Mesodermal cell (in vitro differentiated cells): ENCODE data around the gene LENG9.
"Not testable (repeated sequence)": the region's sequence is repeated elsewhere in the genome, so short reads cannot be mapped to it uniquely, and the experiment has no call there.

ENCODE experiments used
- H3K27ac ChIP-seq: 2 replicates; pipeline ENCODE4 v1.7.0; 2013; ENCODE audit warnings: mild to moderate bottlenecking, low read depth, low read length, moderate library complexity; ENCODE audit not compliant: severe bottlenecking
- H3K36me3 ChIP-seq: 2 replicates; pipeline ENCODE4 v1.7.1; 2013; ENCODE audit warnings: mild to moderate bottlenecking, low read length, moderate library complexity; ENCODE audit not compliant: control insufficient read depth, insufficient read depth
- H3K4me1 ChIP-seq: one replicate; pipeline ENCODE4 v1.7.1; 2013; ENCODE audit warnings: mild to moderate bottlenecking, low read length; ENCODE audit not compliant: insufficient read depth, control insufficient read depth, poor library complexity, severe bottlenecking
- H3K4me3 ChIP-seq: 2 replicates; pipeline ENCODE4 v1.7.0; 2013; ENCODE audit warnings: low read length, control low read depth, mild to moderate bottlenecking; ENCODE audit not compliant: insufficient read depth, poor library complexity, severe bottlenecking; ENCODE audit errors: extremely low read depth
- H3K9me3 ChIP-seq: 2 replicates; pipeline ENCODE4 v1.7.1; 2013; ENCODE audit warnings: mild to moderate bottlenecking, low read length, moderate library complexity; ENCODE audit not compliant: control insufficient read depth
- WGBS, 2 experiments: methylation state at CpG; one replicate each; pipeline ENCODE4 v1.1.5; 2013; ENCODE audit warnings: missing lambda C conversion rate in 2 of 2; ENCODE audit not compliant: insufficient coverage in 2 of 2; 5-methylcytosine and 5-hydroxymethylcytosine counted together

LENG9 gene

GRCh38 chr19:54448774-54449700 is 14.5 kb downstream of the LENG9 start, which contains the start of gene LENG8:
Gene LENG8, plus strand, starts transcription at chr19:54449199. Its CDS starts 2,146 bp downstream, at chr19:54451345.
- H3K27ac ChIP-seq: peak within 1 kb of the TSS; percentile 97
- no peaks in the 10 kb centered on the region for H3K9me3 ChIP-seq
- peaks cover 11% of the 10 kb centered on the region for H3K4me1 ChIP-seq
- H3K4me3 ChIP-seq: peak within 1 kb of the TSS; percentile 99
- 0% methylated on average over 89 to 92 of the region's 96 CpGs for WGBS, 2 experiments
- peaks cover 67% of the 10 kb centered on the region for H3K36me3 ChIP-seq

- peaks cover 65% of the 10 kb centered on the region for H3K36me3 ChIP-seq
- 1 to 2% methylated on average over 27 to 29 of the region's 34 CpGs for WGBS, 2 experiments
- H3K4me1 ChIP-seq: peaks cover 11% of the 10 kb centered on the region
- peak overlapping the region; percentile 99 for H3K4me3 ChIP-seq
- no peaks in the 10 kb centered on the region for H3K9me3 ChIP-seq
- H3K27ac ChIP-seq: peak overlapping the region; percentile 97
Measured at GRCh38 chr19:54448040-54448773, 15.4 kb downstream of the LENG9 start.

- H3K36me3 ChIP-seq: peaks cover 53% of the 10 kb centered on the region
- H3K4me3 ChIP-seq, H3K9me3 ChIP-seq, H3K27ac ChIP-seq: not testable (repeated sequence)
- peaks cover 11% of the 10 kb centered on the region for H3K4me1 ChIP-seq
- 91 to 99% methylated on average over 6 to 10 of the region's 15 CpGs for WGBS, 2 experiments
Measured at GRCh38 chr19:54446349-54446748, 17.2 kb downstream of the LENG9 start.

- H3K36me3 ChIP-seq: peaks cover 43% of the 10 kb centered on the region
- H3K4me3 ChIP-seq: no peak overlapping the region
- no peak overlapping the region for H3K27ac ChIP-seq
- H3K9me3 ChIP-seq: no peaks in the 10 kb centered on the region
- H3K4me1 ChIP-seq: peaks cover 3% of the 10 kb centered on the region
- WGBS, 2 experiments: 91 to 96% methylated on average over 4 to 5 of the region's 7 CpGs
Measured at GRCh38 chr19:54444737-54445136, 18.8 kb downstream of the LENG9 start.

GRCh38 chr19:54440641-54441040 is 22.9 kb downstream of the LENG9 start:
- Histone ChIP-seq H3K9me3 (no peaks in the 10 kb centered on the region), H3K4me1 (peaks cover 9% of the 10 kb centered on the region), H3K4me3 (no peak overlapping the region), H3K36me3 (peaks cover 39% of the 10 kb centered on the region), H3K27ac (no peak overlapping the region)
- WGBS, 2 experiments: 91 to 93% methylated on average over 4 of the region's 5 CpGs

GRCh38 chr19:54439174-54439851 is 24.3 kb downstream of the LENG9 start:
- H3K4me1 ChIP-seq: peaks cover 9% of the 10 kb centered on the region
- H3K4me3 ChIP-seq: no peak overlapping the region
- peaks cover 31% of the 10 kb centered on the region for H3K36me3 ChIP-seq
- no peak overlapping the region for H3K27ac ChIP-seq
- 54 to 67% methylated on average over 14 of the region's 15 CpGs for WGBS, 2 experiments
- no peaks in the 10 kb centered on the region for H3K9me3 ChIP-seq

- Histone ChIP-seq H3K9me3 (no peaks in the 10 kb centered on the region), H3K4me3 (no peak overlapping the region), H3K27ac (no peak overlapping the region), H3K36me3 (peaks cover 16% of the 10 kb centered on the region), H3K4me1 (peaks cover 9% of the 10 kb centered on the region)
- WGBS, 2 experiments: 76 to 90% methylated on average over 6 of the region's 10 CpGs
Measured at GRCh38 chr19:54436628-54437252, 26.8 kb downstream of the LENG9 start.

- 34 to 47% methylated on average over 12 to 14 of the region's 15 CpGs for WGBS, 2 experiments
- Histone ChIP-seq H3K36me3 (peaks cover 16% of the 10 kb centered on the region), H3K9me3 (no peaks in the 10 kb centered on the region), H3K27ac (no peak overlapping the region), H3K4me3 (no peak overlapping the region), H3K4me1 (peaks cover 9% of the 10 kb centered on the region)
Measured at GRCh38 chr19:54436031-54436523, 27.5 kb downstream of the LENG9 start.

- no peak overlapping the region for H3K4me3 ChIP-seq
- H3K9me3 ChIP-seq: no peaks in the 10 kb centered on the region
- peaks cover 9% of the 10 kb centered on the region for H3K4me1 ChIP-seq
- H3K27ac ChIP-seq: no peak overlapping the region
- 62 to 73% methylated on average over 5 to 6 of the region's 16 CpGs for WGBS, 2 experiments
- H3K36me3 ChIP-seq: peaks cover 12% of the 10 kb centered on the region
Measured at GRCh38 chr19:54435551-54436016, 28.0 kb downstream of the LENG9 start.

GRCh38 chr19:54434873-54435214 is 28.7 kb downstream of the LENG9 start:
- Histone ChIP-seq H3K27ac (no peak overlapping the region), H3K4me3 (no peak overlapping the region)
- WGBS, 2 experiments: 97 to 100% methylated on average over 6 to 9 of the region's 11 CpGs

More at GRCh38 chr19:54434873-54435214, 28.7 kb downstream of the LENG9 start:
- H3K36me3 ChIP-seq: peaks cover 12% of the 10 kb centered on the region
- H3K9me3 ChIP-seq: no peaks in the 10 kb centered on the region
- H3K4me1 ChIP-seq: peaks cover 16% of the 10 kb centered on the region
